ENCODE results near the gene SLC35G2.

GRCh38 chr3:136883967-136884720 is 65.2 kb downstream of the SLC35G2 start:
- TF ChIP-seq, protein P1, sequence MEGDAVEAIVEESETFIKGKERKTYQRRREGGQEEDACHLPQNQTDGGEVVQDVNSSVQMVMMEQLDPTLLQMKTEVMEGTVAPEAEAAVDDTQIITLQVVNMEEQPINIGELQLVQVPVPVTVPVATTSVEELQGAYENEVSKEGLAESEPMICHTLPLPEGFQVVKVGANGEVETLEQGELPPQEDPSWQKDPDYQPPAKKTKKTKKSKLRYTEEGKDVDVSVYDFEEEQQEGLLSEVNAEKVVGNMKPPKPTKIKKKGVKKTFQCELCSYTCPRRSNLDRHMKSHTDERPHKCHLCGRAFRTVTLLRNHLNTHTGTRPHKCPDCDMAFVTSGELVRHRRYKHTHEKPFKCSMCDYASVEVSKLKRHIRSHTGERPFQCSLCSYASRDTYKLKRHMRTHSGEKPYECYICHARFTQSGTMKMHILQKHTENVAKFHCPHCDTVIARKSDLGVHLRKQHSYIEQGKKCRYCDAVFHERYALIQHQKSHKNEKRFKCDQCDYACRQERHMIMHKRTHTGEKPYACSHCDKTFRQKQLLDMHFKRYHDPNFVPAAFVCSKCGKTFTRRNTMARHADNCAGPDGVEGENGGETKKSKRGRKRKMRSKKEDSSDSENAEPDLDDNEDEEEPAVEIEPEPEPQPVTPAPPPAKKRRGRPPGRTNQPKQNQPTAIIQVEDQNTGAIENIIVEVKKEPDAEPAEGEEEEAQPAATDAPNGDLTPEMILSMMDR (optimal IDR thresholded peaks at IDR 0.05 in 1 of 3, IDR thresholded peaks at IDR 0.05 in 1 of 3, conservative IDR thresholded peaks at IDR 0.05 in 1 of 3; ENCODE audit: extremely low read depth in 1 of 3, insufficient read depth in 2 of 3, low read length in 3 of 3), result no peak
- no peak for TF ChIP-seq EZH2 (IDR thresholded peaks at IDR 0.05; ENCODE audit: low read length)
